ENCODE results near the gene DCAKD. TPM values are rescaled to one million over a fixed set of nuclear protein-coding genes. Genes with fewer than 3 reads are reported as not detected.
"Not testable (repeated sequence)": the region's sequence is repeated elsewhere in the genome, so short reads cannot be mapped to it uniquely, and the experiment has no call there.

The DCAKD gene
- total RNA-seq, 1 experiment from 2014 or later = 48.3 TPM

DNA sequence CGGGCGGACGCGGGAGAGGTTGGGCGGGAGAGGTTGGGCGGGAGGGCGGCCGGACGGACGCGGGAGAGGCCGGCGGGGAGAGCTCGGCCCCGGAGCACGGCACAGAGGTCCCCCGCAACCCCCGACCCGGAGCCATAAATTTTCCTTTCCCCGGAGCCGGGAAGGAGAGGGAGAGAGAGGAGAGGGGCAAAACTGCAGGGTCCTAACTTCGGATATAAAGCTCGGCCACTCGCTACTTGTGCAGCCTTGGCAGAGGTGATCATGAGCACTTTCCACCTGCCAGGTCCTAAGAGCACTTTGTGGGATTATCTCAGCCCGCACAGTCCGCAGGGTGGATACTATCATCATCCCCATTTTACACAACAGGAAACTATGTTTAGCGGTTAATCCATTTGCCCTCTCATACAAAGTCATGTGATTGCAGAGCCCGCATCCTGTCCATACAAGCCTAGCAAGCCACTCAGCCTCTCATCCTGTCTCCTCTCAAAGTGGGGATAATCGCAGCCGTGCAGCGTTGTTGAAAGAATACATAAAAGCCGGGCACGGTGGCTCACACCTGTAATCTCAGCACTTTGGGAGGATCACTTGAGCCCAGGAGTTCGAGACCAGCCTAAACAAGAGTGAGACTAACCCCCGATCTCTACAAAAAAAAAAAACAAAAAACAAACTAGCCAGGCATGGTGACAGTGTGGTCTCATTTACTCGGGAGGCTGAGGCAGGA lies 780 bp upstream of the DCAKD start:
- DNase-seq = peak; percentile 67
- Histone ChIP-seq H3K56ac (ENCODE audit: insufficient read length, low read depth, low read length) (no peak overlapping the region), H3K79me2 (ENCODE audit: insufficient read depth, low read length) (no peaks in the 10 kb centered on the region), H3K27ac (ENCODE audit: insufficient read length, low read depth, low read length) (no peak overlapping the region), H3K4ac (ENCODE audit: low read depth, low read length) (no peak overlapping the region), H4K91ac (ENCODE audit: insufficient read length, low read depth, low read length) (no peak overlapping the region), H3K4me2 (ENCODE audit: insufficient read depth, insufficient read length, low read length) (peak overlapping the region; percentile 76), H4K8ac (replicated peaks; ENCODE audit: insufficient read length, low read depth, low read length) (no peak overlapping the region), H2BK120ac (ENCODE audit: low read depth, low read length, poor library complexity, severe bottlenecking) (no peak overlapping the region), H3K14ac (ENCODE audit: insufficient read depth, low read length) (no peak overlapping the region), H2BK5ac (ENCODE audit: insufficient read length, low read length) (no peak overlapping the region), H3K23me2 (ENCODE audit: insufficient read length, low read depth, low read length, poor library complexity, severe bottlenecking) (peaks cover 13% of the 10 kb centered on the region), H3K23ac (ENCODE audit: insufficient read length, low read depth, low read length) (no peak overlapping the region), H3K79me1 (ENCODE audit: insufficient read depth, low read depth, low read length, poor library complexity, severe bottlenecking) (no peaks in the 10 kb centered on the region), H2AFZ (ENCODE audit: low read length) (no peak overlapping the region), H2BK15ac (ENCODE audit: low read depth, low read length) (no peak overlapping the region), H2AK5ac (ENCODE audit: insufficient read length, low read length) (no peak overlapping the region), H3K9ac (ENCODE audit: extremely low read depth, insufficient read length, low read length) (peak overlapping the region; percentile 48), H3K4me1 (ENCODE audit: insufficient read depth, low read length) (no peaks in the 10 kb centered on the region), H3K9me3 (ENCODE audit: control insufficient read depth, low read depth, low read length) (no peaks in the 10 kb centered on the region), H2BK20ac (ENCODE audit: low read depth, low read length, poor library complexity, severe bottlenecking) (no peak overlapping the region), H2BK12ac (ENCODE audit: insufficient read length, low read depth, low read length) (no peak overlapping the region), H4K5ac (ENCODE audit: insufficient read length, low read depth, low read length) (no peak overlapping the region), H3K18ac (ENCODE audit: insufficient read length, low read depth, low read length) (peak overlapping the region; percentile 78), H3K27me3 (ENCODE audit: insufficient read depth, low read length) (no peaks in the 10 kb centered on the region), H4K20me1 (ENCODE audit: control insufficient read depth, insufficient read depth, insufficient read length) (no peaks in the 10 kb centered on the region), H3T11ph (ENCODE audit: low read length) (no peak overlapping the region)
- WGBS (ENCODE audit: extremely low coverage, insufficient read length, low lambda C conversion rate) = no CpG with 5 or more reads among the region's 36 CpGs
- peak overlapping the region in 2 of 3 experiments; percentile 44 to 87; a peak in 3 of 7 replicates for H3K27ac Mint-ChIP-seq
- H3K9me3 Mint-ChIP-seq = no peaks in the 10 kb centered on the region
- H3K4me3 Mint-ChIP-seq = peak overlapping the region; percentile 65 to 81
- no peak for TF ChIP-seq CTCF (conservative IDR thresholded peaks at IDR 0.05)
- H3K36me3 Mint-ChIP-seq (ENCODE audit: insufficient read depth in 1 of 3, low read depth in 3 of 3) = peaks cover 0 to 5% (median 0%) of the 10 kb centered on the region in 3 experiments; a peak in 3 of 7 replicates
- H3K27me3 Mint-ChIP-seq (ENCODE audit: low read depth) = no peaks in the 10 kb centered on the region
- H3K4me1 Mint-ChIP-seq = peaks cover 11 to 14% of the 10 kb centered on the region in 2 experiments

DNA sequence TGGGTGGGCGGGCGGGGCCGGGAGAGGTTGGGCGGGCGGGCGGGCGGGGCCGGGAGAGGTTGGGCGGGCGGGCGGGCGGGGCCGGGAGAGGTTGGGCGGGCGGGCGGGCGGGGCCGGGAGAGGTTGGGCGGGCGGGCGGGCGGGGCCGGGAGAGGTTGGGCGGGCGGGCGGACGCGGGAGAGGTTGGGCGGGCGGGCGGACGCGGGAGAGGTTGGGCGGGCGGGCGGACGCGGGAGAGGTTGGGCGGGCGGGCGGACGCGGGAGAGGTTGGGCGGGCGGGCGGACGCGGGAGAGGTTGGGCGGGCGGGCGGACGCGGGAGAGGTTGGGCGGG lies 254 bp upstream of the DCAKD start:
- not testable (repeated sequence) for H2BK12ac ChIP-seq (ENCODE audit: insufficient read length, low read depth, low read length); H3K9me3 ChIP-seq (ENCODE audit: control insufficient read depth, low read depth, low read length); H4K91ac ChIP-seq (ENCODE audit: insufficient read length, low read depth, low read length); H4K20me1 ChIP-seq (ENCODE audit: control insufficient read depth, insufficient read depth, insufficient read length); H2AFZ ChIP-seq (ENCODE audit: low read length); H3K79me1 ChIP-seq (ENCODE audit: insufficient read depth, low read depth, low read length, poor library complexity, severe bottlenecking); H3K27ac ChIP-seq (ENCODE audit: insufficient read length, low read depth, low read length); H4K5ac ChIP-seq (ENCODE audit: insufficient read length, low read depth, low read length); H3K9me3 Mint-ChIP-seq; H3K27me3 ChIP-seq (ENCODE audit: insufficient read depth, low read length); H3K14ac ChIP-seq (ENCODE audit: insufficient read depth, low read length); H3K4me1 ChIP-seq (ENCODE audit: insufficient read depth, low read length); H3K27ac Mint-ChIP-seq; H3K36me3 Mint-ChIP-seq (ENCODE audit: insufficient read depth in 1 of 3, low read depth in 3 of 3); H2BK5ac ChIP-seq (ENCODE audit: insufficient read length, low read length); H3K27me3 Mint-ChIP-seq (ENCODE audit: low read depth); H2BK15ac ChIP-seq (ENCODE audit: low read depth, low read length); H3K18ac ChIP-seq (ENCODE audit: insufficient read length, low read depth, low read length); H2BK20ac ChIP-seq (ENCODE audit: low read depth, low read length, poor library complexity, severe bottlenecking); DNase-seq; H4K8ac ChIP-seq (replicated peaks; ENCODE audit: insufficient read length, low read depth, low read length); H3K79me2 ChIP-seq (ENCODE audit: insufficient read depth, low read length); H2BK120ac ChIP-seq (ENCODE audit: low read depth, low read length, poor library complexity, severe bottlenecking); H3K23ac ChIP-seq (ENCODE audit: insufficient read length, low read depth, low read length); H3K56ac ChIP-seq (ENCODE audit: insufficient read length, low read depth, low read length); H3K9ac ChIP-seq (ENCODE audit: extremely low read depth, insufficient read length, low read length); H2AK5ac ChIP-seq (ENCODE audit: insufficient read length, low read length); H3K4ac ChIP-seq (ENCODE audit: low read depth, low read length); H3T11ph ChIP-seq (ENCODE audit: low read length)
- Histone ChIP-seq H3K4me2 (ENCODE audit: insufficient read depth, insufficient read length, low read length) (peak overlapping the region; percentile 76), H3K23me2 (ENCODE audit: insufficient read length, low read depth, low read length, poor library complexity, severe bottlenecking) (peaks cover 13% of the 10 kb centered on the region)
- Mint-ChIP-seq H3K4me1 (peaks cover 16 to 18% of the 10 kb centered on the region in 2 experiments), H3K4me3 (peak overlapping the region in 1 of 2 experiments; percentile 65; a peak in 2 of 5 replicates)
- WGBS (ENCODE audit: extremely low coverage, insufficient read length, low lambda C conversion rate) = no CpG with 5 or more reads among the region's 54 CpGs

All from H9 (cell line).